Suprapubic skin (tissue), 4 donors: ENCODE data around the gene SENP7.

Source experiments
- CTCF ChIP-seq, 2 donors: fragments of 200-600 bp in 1 of 2; fragments of 450-650 bp in 1 of 2; sonication (generic) in 1 of 2; IDR thresholded peaks; one replicate each; pipeline ENCODE4 v1.5.1; 2016 to 2019; ENCODE audit warnings: antibody characterized with exemption in 2 of 2, mild to moderate bottlenecking in 1 of 2, moderate library complexity in 1 of 2
- EP300 ChIP-seq: sonication (generic); formaldehyde crosslinking; IDR thresholded peaks from one replicate; pipeline ENCODE4 v1.6.1; 2017; ENCODE audit warnings: antibody characterized with exemption
- POLR2A ChIP-seq, 2 donors: fragments of 450-650 bp; IDR thresholded peaks; one replicate each; pipeline ENCODE4 v1.6.1; 2017; ENCODE audit warnings: antibody characterized with exemption in 2 of 2, mild to moderate bottlenecking in 2 of 2, moderate library complexity in 2 of 2
- POLR2AphosphoS5 ChIP-seq, 3 donors: sonication (generic); formaldehyde crosslinking; IDR thresholded peaks; one replicate each; pipeline ENCODE4 v1.6.1; 2017; ENCODE audit warnings: antibody characterized with exemption in 3 of 3

- no peak for TF ChIP-seq CTCF (IDR thresholded peaks at IDR 0.05)
- no peak for TF ChIP-seq POLR2A (IDR thresholded peaks at IDR 0.05)
- TF ChIP-seq POLR2AphosphoS5 (IDR thresholded peaks at IDR 0.05) = no peak
- no peak for TF ChIP-seq EP300
These were observed 14.4 kb upstream of the SENP7 start for GRCh38 chr3:101527441-101527840.
